Fibroblast of the aortic adventitia (primary cell): Measurements from ENCODE around the gene FBLN7. TPM values are rescaled to one million over a fixed set of nuclear protein-coding genes. Genes with fewer than 3 reads are reported as not detected.

Source experiments
- DNase-seq: peaks from one replicate; pipeline ENCODE4 v3.0.0-alpha.2; 2010; ENCODE audit warnings: low read depth
- H3K4me3 ChIP-seq: 2 replicates; pipeline ENCODE4 v1.5.1; 2011; ENCODE audit warnings: low read depth, mild to moderate bottlenecking, control low read depth, low read length, moderate library complexity
- total RNA-seq: library from RNA; depleted of rRNA; stranded (reverse); fragments of >200 nt; gene quantifications from 2 replicates; pipeline ENCODE4 v1.2.3, GENCODE V29; 2012; ENCODE audit warnings: low replicate concordance
- TF ChIP-seq, protein P1 (sequence below): IDR thresholded peaks from 2 replicates; pipeline ENCODE4 v1.5.1; 2011; ENCODE audit warnings: mild to moderate bottlenecking, low read length, control low read depth, inconsistent platforms; ENCODE audit not compliant: insufficient read depth

The FBLN7 gene
- total RNA-seq, 1 donor = 3.2 TPM

DNA sequence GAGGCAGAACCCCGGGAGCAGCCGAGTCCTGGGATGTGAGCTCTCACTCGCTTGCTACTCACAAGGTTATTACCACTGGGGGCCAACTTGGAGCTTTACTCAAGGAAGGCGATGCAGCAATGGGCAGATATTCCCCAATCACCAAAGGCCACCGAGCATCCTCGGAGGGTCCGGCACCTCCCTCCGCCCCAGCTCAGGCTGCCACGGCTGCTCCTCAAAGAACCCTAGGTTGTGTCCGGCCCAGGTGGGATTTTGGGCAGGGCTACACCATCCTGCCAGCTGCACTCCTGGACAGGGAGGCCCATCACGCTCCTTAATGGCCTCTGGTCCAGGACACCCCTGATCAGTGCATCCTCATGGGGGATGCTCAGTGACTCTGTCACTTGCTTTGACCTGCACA is 24.8 kb downstream of the FBLN7 start:
- TF ChIP-seq, protein P1, sequence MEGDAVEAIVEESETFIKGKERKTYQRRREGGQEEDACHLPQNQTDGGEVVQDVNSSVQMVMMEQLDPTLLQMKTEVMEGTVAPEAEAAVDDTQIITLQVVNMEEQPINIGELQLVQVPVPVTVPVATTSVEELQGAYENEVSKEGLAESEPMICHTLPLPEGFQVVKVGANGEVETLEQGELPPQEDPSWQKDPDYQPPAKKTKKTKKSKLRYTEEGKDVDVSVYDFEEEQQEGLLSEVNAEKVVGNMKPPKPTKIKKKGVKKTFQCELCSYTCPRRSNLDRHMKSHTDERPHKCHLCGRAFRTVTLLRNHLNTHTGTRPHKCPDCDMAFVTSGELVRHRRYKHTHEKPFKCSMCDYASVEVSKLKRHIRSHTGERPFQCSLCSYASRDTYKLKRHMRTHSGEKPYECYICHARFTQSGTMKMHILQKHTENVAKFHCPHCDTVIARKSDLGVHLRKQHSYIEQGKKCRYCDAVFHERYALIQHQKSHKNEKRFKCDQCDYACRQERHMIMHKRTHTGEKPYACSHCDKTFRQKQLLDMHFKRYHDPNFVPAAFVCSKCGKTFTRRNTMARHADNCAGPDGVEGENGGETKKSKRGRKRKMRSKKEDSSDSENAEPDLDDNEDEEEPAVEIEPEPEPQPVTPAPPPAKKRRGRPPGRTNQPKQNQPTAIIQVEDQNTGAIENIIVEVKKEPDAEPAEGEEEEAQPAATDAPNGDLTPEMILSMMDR = no peak
- DNase-seq = no peak

DNA sequence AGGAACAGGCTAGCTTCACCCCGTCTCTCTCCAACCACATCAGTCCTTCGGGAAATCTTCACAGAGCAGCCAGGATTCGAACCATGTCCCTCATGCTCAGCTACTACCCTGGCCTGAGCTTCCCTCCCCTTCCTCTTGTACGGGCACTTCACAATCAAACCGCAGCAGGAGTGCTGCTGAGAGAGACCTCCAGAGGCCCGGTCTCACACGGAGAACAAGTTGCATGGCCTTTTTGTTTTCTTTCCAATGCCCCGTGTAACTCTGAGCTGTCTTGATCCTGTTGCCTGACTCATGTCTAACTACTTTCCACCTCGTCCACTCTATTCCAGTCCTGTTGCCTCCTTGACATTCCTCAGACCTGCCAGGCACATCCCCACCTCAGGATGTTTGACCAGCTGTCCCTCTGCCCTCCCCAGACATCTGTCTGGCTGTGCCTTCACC is 25.4 kb downstream of the FBLN7 start:
- DNase-seq = no peak
- TF ChIP-seq, protein P1 = no peak

More for the DNA sequence above, 24.8 kb downstream of the FBLN7 start:
- H3K4me3 ChIP-seq = no peak overlapping the region

DNA sequence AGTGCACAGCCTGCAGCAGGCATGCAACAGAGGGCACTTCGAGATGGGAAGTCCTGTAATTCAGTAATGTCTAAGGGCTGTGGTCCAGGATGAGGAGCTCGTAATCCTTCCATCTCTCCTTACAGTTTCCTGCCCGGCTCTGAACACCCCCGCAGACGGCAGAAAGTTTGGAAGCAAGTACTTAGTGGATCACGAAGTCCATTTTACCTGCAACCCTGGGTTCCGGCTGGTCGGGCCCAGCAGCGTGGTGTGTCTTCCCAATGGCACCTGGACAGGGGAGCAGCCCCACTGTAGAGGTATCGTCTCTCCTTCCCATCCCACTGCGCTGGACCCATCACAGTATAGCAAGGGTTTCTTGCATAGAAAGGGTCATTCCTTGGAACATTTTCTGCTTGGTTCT is 26.7 kb downstream of the FBLN7 start:
- TF ChIP-seq, protein P1 = no peak
- DNase-seq = no peak
- H3K4me3 ChIP-seq = no peak overlapping the region

More for the DNA sequence above, 25.4 kb downstream of the FBLN7 start:
- no peak overlapping the region for H3K4me3 ChIP-seq

DNA sequence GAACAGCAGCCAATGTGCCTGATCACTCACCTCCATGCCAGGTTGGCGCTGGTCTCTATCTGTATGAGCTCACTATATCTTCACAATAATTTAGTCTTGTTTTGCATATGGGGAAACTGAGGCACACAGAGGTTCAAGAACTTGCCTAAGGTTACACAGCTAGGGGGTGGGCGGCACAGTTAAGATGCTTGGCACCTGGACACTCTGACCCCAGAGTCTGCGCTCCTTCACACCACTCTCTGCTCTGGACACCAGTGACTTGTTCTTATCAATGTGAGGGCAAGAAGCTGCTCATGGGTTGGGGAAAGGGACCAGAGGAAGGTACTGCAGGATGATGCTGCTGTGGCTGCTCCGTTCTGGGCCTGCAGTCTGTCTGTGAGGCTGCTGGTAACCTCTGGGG is 27.1 kb downstream of the FBLN7 start:
- no peak for DNase-seq
- no peak overlapping the region for H3K4me3 ChIP-seq
- TF ChIP-seq, protein P1 = no peak

DNA sequence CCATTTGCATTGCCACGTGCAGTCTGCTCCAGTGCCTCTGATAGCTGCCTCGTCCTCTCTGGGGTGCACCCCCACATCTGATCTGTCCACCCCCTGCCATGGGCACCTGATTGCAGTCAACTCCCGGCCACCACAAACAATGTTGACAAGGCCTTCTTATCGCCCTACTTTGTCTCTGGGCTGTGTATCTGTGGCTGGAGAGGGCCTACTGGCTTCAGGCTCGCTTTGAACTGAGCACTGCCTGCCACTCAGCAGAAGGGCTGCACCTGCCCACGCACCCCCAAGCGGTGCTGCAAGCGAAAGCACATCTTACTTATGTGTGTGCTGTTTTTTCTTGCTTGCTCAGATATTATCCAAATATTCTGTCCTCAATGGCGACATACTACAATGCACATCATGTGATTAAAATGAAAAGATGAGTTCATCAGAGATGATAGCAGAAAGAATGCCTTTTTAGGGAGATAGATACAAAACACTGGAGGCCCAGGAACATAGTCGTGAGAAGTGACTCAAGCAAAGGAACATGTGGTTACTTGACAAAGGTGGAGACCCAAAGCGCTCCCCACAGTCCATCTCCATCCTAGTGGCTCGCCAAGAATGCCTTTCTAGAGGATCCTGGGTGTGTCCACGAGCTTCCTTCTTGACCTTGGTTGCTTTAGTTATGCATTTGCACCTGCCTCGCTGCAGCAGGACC is 28.8 kb downstream of the FBLN7 start:
- TF ChIP-seq, protein P1 = no peak
- no peak for DNase-seq
- H3K4me3 ChIP-seq = no peak overlapping the region

DNA sequence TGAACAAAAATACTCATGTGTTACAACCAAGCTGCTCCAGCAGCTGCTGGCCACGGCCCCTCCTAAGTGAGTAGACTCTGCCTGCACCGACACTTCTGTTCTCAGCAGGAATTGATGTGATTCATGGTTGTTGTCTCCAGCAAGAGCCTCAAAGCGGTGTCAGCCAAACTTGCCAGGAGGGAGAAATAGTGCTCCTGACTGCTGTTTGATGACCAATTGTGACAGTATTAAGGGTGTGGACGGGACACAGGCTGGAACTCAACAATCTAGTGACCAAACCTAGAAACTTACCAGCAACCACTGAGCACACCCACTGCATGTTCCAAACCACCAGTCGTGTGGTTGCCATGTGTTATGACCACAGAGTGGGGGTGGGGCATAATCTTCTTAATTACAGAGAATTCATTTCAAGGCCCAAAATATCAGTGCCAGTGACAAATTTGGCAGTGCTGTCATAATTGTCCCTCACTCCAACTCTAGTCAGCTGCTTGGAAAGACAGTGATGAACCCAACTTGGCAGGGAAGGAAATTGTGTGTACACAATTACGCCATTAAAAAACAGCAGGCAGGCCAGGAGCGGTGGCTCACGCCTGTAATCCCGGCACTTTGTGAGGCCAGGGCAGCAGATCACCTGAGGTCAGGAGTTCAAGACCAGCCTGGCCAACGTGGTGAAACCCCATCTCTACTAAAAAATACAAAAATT is 30.4 kb downstream of the FBLN7 start:
- H3K4me3 ChIP-seq = no peak overlapping the region
- DNase-seq = no peak
- TF ChIP-seq, protein P1 = no peak
